Testis (tissue), 2 donors: ENCODE results near the gene DPP10.

Source experiments
- CTCF ChIP-seq, 3 experiments: fragments of 450-650 bp in 2 of 3; fragments of 200-600 bp in 1 of 3; sonication (generic) in 1 of 3; IDR thresholded peaks; one replicate each; pipeline ENCODE4 v1.5.1; 2016 to 2019; ENCODE audit warnings: antibody characterized with exemption in 3 of 3, mild to moderate bottlenecking in 2 of 3, moderate library complexity in 1 of 3
- POLR2A ChIP-seq: fragments of 450-650 bp; IDR thresholded peaks from one replicate; pipeline ENCODE4 v1.6.1; 2017; ENCODE audit warnings: antibody characterized with exemption, mild to moderate bottlenecking, moderate library complexity

- TF ChIP-seq CTCF (IDR thresholded peaks at IDR 0.05) (no peak), POLR2A (no peak)
These were observed 1181.9 kb downstream of the DPP10 start for GRCh38 chr2:115624332-115624731.
